Vagina (tissue), 2 donors: ENCODE results near the gene ABHD16A.

Experiments
- CTCF ChIP-seq, 3 experiments: fragments of 450-650 bp in 2 of 3; fragments of 200-600 bp in 1 of 3; sonication (generic) in 1 of 3; IDR thresholded peaks; one replicate each; pipeline ENCODE4 v1.5.1; 2017 to 2019; ENCODE audit warnings: antibody characterized with exemption in 3 of 3, mild to moderate bottlenecking in 2 of 3, moderate library complexity in 2 of 3
- POLR2A ChIP-seq, 2 donors: fragments of 450-650 bp; IDR thresholded peaks; one replicate each; pipeline ENCODE4 v1.6.1; 2017; ENCODE audit warnings: antibody characterized with exemption in 2 of 2, mild to moderate bottlenecking in 2 of 2, moderate library complexity in 2 of 2

DNA sequence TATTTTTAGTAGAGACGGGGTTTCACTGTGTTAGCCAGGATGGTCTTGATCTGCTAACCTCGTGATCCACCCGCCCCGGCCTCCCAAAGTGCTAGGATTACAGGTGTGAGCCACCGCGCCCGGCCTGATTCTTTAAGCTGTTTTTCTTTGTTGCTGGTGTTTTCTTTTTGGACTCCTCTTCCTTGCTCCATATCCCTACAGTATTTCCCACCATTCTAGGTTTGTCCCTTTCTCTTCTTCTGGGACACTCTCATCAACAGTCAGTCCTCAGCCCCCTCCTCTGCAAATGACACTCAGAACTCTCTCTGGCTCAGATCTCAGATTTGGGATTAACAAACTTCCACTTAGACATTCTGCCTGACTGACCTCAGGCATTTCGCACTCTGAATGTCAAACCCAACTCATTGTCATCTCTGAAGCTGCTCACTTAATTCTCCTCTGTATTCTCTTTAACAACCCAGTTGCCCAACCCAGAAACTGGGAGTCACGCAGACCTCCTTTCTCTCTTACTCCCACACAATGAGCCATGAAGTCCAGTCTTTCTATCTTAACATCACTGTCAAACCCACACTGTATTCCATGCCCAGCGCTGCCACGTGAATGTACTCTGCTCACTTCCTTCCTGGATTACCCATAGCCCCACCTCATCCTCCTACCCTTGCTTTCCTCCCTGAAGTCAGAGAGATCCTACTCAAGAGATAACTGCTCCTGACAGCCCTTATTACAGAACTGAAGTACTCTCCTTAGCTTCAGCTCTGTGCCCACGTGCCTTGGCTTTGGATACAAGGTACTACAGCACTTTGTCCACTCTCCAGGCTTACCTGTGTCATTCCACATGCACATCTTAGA is 22.6 kb upstream of the ABHD16A start:
- no peak for TF ChIP-seq CTCF (IDR thresholded peaks at IDR 0.05)
- no peak for TF ChIP-seq POLR2A (IDR thresholded peaks at IDR 0.05)
